Progenitor cell of endocrine pancreas (in vitro differentiated cells): ENCODE results near the gene MACROD1. TPM values are rescaled to one million over a fixed set of nuclear protein-coding genes. Genes with fewer than 3 reads are reported as not detected.

Source experiments
- DNase-seq: peaks from one replicate; pipeline ENCODE4 v3.0.0; 2021; ENCODE audit warnings: low spot score; ENCODE audit not compliant: unreplicated experiment
- H3K27ac Mint-ChIP-seq: 2 replicates; pipeline ENCODE4 v1.8.0; 2021; ENCODE audit warnings: mild to moderate bottlenecking, moderate library complexity, mixed read lengths
- H3K27me3 Mint-ChIP-seq: 2 replicates; pipeline ENCODE4 v1.8.0; 2021; ENCODE audit warnings: mixed read lengths
- H3K36me3 Mint-ChIP-seq: 2 replicates; pipeline ENCODE4 v1.8.0; 2022; ENCODE audit warnings: mixed read lengths; ENCODE audit not compliant: insufficient read depth
- H3K4me1 Mint-ChIP-seq: 2 replicates; pipeline ENCODE4 v1.8.0; 2021; ENCODE audit warnings: low read depth, mixed read lengths
- H3K4me3 Mint-ChIP-seq: 2 replicates; pipeline ENCODE4 v1.8.0; 2021; ENCODE audit warnings: low read depth, mild to moderate bottlenecking, moderate library complexity, mixed read lengths
- H3K9me3 Mint-ChIP-seq: 2 replicates; pipeline ENCODE4 v1.8.0; 2021; ENCODE audit warnings: low read depth, mixed read lengths
- CTCF ChIP-seq: fragments of 200-600 bp; sonication (generic); IDR thresholded peaks from one replicate; pipeline ENCODE4 v1.5.0; 2021; ENCODE audit warnings: antibody characterized with exemption, mild to moderate bottlenecking; ENCODE audit not compliant: unreplicated experiment
- total RNA-seq: library from RNA; stranded (reverse); gene quantifications from 2 replicates; pipeline ENCODE4 v1.2.1, GENCODE V29; 2021

Gene MACROD1
- total RNA-seq, 1 donor from 2014 or later, result 28.0 TPM

GRCh38 chr11:64040684-64041322 is 125.1 kb downstream of the MACROD1 start:
- peak; percentile 63 for TF ChIP-seq CTCF
- H3K27ac Mint-ChIP-seq, result no peak overlapping the region
- DNase-seq, result no peak
- peaks cover 8% of the 10 kb centered on the region for H3K4me1 Mint-ChIP-seq
- no peaks in the 10 kb centered on the region for H3K36me3 Mint-ChIP-seq
- H3K4me3 Mint-ChIP-seq, result no peak overlapping the region
- peaks cover 44% of the 10 kb centered on the region for H3K27me3 Mint-ChIP-seq
- no peaks in the 10 kb centered on the region for H3K9me3 Mint-ChIP-seq

DNA sequence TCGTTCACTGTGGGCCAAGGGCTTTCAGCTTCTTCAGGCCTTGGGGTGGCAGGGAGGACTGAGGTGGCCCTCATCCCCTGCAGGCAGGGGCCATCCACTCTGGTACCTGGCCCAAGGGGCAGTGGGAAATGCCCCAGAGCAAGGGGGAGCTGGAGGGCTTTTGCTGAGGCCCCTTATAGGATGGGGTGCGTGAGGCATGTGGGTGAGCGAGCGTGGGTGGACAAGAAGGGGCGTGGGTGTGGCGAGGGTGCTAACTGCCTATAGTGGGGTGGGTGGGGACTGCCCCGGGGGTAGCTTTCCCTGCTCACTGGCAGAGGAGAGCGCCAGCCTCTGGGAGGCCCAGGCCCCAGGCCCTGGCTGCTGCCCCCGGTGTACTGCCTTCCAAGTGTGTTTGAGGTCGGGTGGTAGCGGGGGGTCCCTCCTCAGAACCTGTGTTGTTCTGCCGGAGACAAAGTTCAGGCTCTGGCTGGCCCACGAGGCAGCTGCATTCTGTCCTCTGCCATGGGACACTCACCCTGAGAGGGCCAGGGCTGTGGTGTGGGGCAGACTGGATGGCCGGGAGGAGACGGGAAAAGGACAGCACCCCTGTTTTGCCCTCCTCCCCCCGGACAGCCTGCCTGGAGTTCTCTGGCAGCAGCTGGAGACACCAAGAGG is 126.8 kb downstream of the MACROD1 start:
- Mint-ChIP-seq H3K4me1 (peaks cover 8% of the 10 kb centered on the region), H3K9me3 (no peaks in the 10 kb centered on the region), H3K36me3 (no peaks in the 10 kb centered on the region), H3K27ac (no peak overlapping the region), H3K4me3 (no peak overlapping the region), H3K27me3 (peaks cover 48% of the 10 kb centered on the region)
- no peak for TF ChIP-seq CTCF
- no peak for DNase-seq

- Mint-ChIP-seq H3K27ac (no peak overlapping the region), H3K4me1 (peaks cover 8% of the 10 kb centered on the region), H3K9me3 (no peaks in the 10 kb centered on the region), H3K27me3 (peaks cover 53% of the 10 kb centered on the region), H3K36me3 (no peaks in the 10 kb centered on the region), H3K4me3 (no peak overlapping the region)
- no peak for TF ChIP-seq CTCF
- no peak for DNase-seq
Measured at GRCh38 chr11:64038500-64038899, 127.4 kb downstream of the MACROD1 start.

- no peak overlapping the region for H3K27ac Mint-ChIP-seq
- peaks cover 57% of the 10 kb centered on the region for H3K27me3 Mint-ChIP-seq
- no peak for TF ChIP-seq CTCF
- no peak overlapping the region for H3K4me3 Mint-ChIP-seq
- DNase-seq, result no peak
- H3K9me3 Mint-ChIP-seq, result no peaks in the 10 kb centered on the region
- no peaks in the 10 kb centered on the region for H3K36me3 Mint-ChIP-seq
- peaks cover 8% of the 10 kb centered on the region for H3K4me1 Mint-ChIP-seq
Measured at GRCh38 chr11:64037027-64037634, 128.8 kb downstream of the MACROD1 start.

DNA sequence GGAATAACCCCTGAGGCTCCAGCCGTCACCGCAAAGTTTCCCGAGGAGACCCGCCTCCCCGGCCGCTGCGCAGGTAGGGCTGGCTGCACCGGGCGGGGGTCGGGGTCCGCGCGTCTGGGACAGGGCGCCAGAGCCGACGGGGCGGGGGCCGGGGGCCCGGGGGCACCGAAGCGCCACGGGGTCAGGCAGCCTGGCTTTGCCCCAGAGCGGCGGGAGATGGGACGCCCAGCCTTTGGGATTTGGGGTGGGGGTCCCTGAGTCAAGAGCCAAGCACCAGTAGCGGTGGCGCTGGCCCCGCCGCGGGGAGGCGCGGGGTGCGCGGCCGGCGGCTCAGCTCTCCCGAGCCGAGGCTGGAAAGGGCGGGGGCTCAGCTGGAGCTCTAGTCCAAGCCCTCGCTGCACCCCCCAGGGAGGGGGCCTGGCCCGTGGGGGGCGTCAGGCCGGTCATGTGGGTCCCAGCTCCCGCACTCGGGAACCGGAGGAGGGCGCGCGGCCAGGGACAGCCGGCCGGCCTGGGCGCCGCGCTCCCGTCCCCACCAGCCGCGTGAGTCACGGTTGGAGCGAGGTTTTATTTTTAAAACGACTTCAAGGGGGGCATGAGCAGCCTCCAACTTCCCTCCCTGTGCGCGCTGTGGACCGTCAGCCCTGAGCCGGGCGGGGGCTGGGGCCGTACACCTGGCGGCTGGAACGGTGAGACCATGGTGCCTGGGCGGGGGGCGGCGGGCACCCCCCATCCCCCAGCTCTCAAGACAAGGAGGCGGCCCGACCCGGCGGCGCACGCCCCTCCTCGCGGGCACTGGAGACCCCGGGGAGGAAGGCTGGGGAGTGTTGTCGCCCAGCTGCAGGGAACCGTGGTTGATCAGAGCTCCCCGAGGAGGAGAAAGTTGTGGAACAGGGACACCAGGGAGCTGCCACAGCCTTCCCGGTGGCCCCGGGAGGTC is 129.6 kb downstream of the MACROD1 start:
- H3K27ac Mint-ChIP-seq, result no peak overlapping the region

More for the DNA sequence above, 129.6 kb downstream of the MACROD1 start:
- Mint-ChIP-seq H3K27me3 (peaks cover 60% of the 10 kb centered on the region), H3K4me3 (no peak overlapping the region), H3K4me1 (peaks cover 7% of the 10 kb centered on the region), H3K9me3 (no peaks in the 10 kb centered on the region), H3K36me3 (no peaks in the 10 kb centered on the region)
- DNase-seq, result no peak
- TF ChIP-seq CTCF, result peak; percentile 5
